HepG2 (cell line): Measurements from ENCODE around the gene SPAG9. TPM values are rescaled to one million over a fixed set of nuclear protein-coding genes. Genes with fewer than 3 reads are reported as not detected.
"Not testable (repeated sequence)": the region's sequence is repeated elsewhere in the genome, so short reads cannot be mapped to it uniquely, and the experiment has no call there.

ENCODE experiments used
- ARNT2 ChIP-seq: sonication (generic); formaldehyde crosslinking; IDR thresholded peaks from 2 replicates; pipeline ENCODE4 v1.8.0; 2022; ENCODE audit warnings: mild to moderate bottlenecking, low read depth, missing genetic modification reagents, moderate library complexity
- CEBPG ChIP-seq: IDR thresholded peaks from 2 replicates; pipeline ENCODE4 v1.6.1; 2016
- ELF3 ChIP-seq: IDR thresholded peaks from 2 replicates; pipeline ENCODE4 v1.6.1; 2016; ENCODE audit warnings: missing genetic modification reagents, missing compliant biosample characterization
- FOXK2 ChIP-seq: fragments of 450-650 bp; IDR thresholded peaks from 2 replicates; pipeline ENCODE4 v1.6.1; 2016
- FOXP1 ChIP-seq, 2 experiments: fragments of 450-650 bp in 1 of 2; IDR thresholded peaks; 2 replicates each; pipeline ENCODE4 v1.6.1; 2017 to 2018; ENCODE audit warnings: antibody characterized with exemption in 1 of 2
- GATAD1 ChIP-seq: IDR thresholded peaks from 2 replicates; pipeline ENCODE4 v1.6.1; 2016; ENCODE audit warnings: missing genetic modification reagents, missing compliant biosample characterization
- IKZF4 ChIP-seq: sonication (generic); formaldehyde crosslinking; IDR thresholded peaks from 2 replicates; pipeline ENCODE4 v1.5.1; 2020; ENCODE audit warnings: borderline replicate concordance, mild to moderate bottlenecking, low read depth, missing genetic modification reagents; ENCODE audit errors: not compliant biosample characterization
- MED8 ChIP-seq: sonication (generic); formaldehyde crosslinking; IDR thresholded peaks from 2 replicates; pipeline ENCODE4 v1.8.1; 2023; ENCODE audit warnings: mild to moderate bottlenecking, missing genetic modification reagents; ENCODE audit not compliant: insufficient replicate concordance
- NR2F1 ChIP-seq, 2 experiments: fragments of 450-650 bp in 1 of 2; formaldehyde crosslinking in 1 of 2; IDR thresholded peaks; 2 replicates each; pipeline versions ENCODE4 v1.5.0 to v1.6.1; 2016 to 2020; ENCODE audit warnings: mild to moderate bottlenecking in 1 of 2, missing compliant biosample characterization in 1 of 2, missing genetic modification reagents in 1 of 2, moderate library complexity in 1 of 2
- TEF ChIP-seq: sonication (generic); formaldehyde crosslinking; IDR thresholded peaks from 2 replicates; pipeline ENCODE4 v1.5.0; 2020; ENCODE audit warnings: missing genetic modification reagents
- ZBTB25 ChIP-seq: IDR thresholded peaks from 2 replicates; pipeline ENCODE4 v1.6.1; 2018; ENCODE audit warnings: missing genetic modification reagents
- ZBTB4 ChIP-seq: sonication (generic); formaldehyde crosslinking; IDR thresholded peaks from 2 replicates; pipeline ENCODE4 v1.4.0; 2020; ENCODE audit warnings: missing genetic modification reagents, mild to moderate bottlenecking, borderline replicate concordance
- ZGPAT ChIP-seq: IDR thresholded peaks from 2 replicates; pipeline ENCODE4 v1.6.1; 2016; ENCODE audit warnings: mild to moderate bottlenecking
- ZNF18 ChIP-seq: sonication (generic); formaldehyde crosslinking; IDR thresholded peaks from 2 replicates; pipeline ENCODE4 v1.8.0; 2022; ENCODE audit warnings: mild to moderate bottlenecking, missing genetic modification reagents; ENCODE audit not compliant: insufficient replicate concordance
- ZNF343 ChIP-seq: sonication (generic); formaldehyde crosslinking; IDR thresholded peaks from 2 replicates; pipeline ENCODE4 v1.4.0; 2020; ENCODE audit warnings: mild to moderate bottlenecking, missing genetic modification reagents
- ZNF574 ChIP-seq: sonication (generic); formaldehyde crosslinking; IDR thresholded peaks from 2 replicates; pipeline ENCODE4 v1.4.0; 2020; ENCODE audit warnings: missing genetic modification reagents
- polyA plus RNA-seq, 8 experiments: library from polyadenylated mRNA; depleted of rRNA in 3 of 8; stranded (reverse) in 7 of 8; unstranded in 1 of 8; fragments of >200 nt; fragmentation: Illumina TruSeq in 4 of 8; extraction: Trizol in 4 of 8; gene quantifications; 2 replicates each; pipeline versions ENCODE4 v1.2.1 to v1.2.3, GENCODE V29; 2011 to 2016; ENCODE audit warnings: low read depth in 4 of 8, missing spikeins in 1 of 8, mixed read lengths in 1 of 8; ENCODE audit not compliant: insufficient read depth in 1 of 8
- total RNA-seq, 5 experiments: library from RNA; depleted of rRNA; stranded (reverse); fragments of >200 nt; fragmentation: Illumina TruSeq; extraction: Trizol; gene quantifications; 2 replicates each; pipeline ENCODE4 v1.2.3, GENCODE V29; 2016; ENCODE audit warnings: low read depth in 1 of 5

SPAG9 gene
- total and polyA plus RNA-seq, 2 of the 13 experiments (the other 11 are each of a cell fraction or from before 2014, with no cell fraction given), result 43.2 to 78.6 TPM

GRCh38 chr17:51112303-51113222, 8.1 kb downstream of the SPAG9 start (continued):
- TF ChIP-seq ZGPAT (peak; percentile 89), ELF3 (peak; percentile 86), ZNF343 (CRISPR knock-in tag) (peak; percentile 68; the same call in 1 of the 2 replicates), ZNF18 (CRISPR knock-in tag) (peak; percentile 94), FOXP1 (CRISPR knock-in tag; IDR thresholded peaks at IDR 0.05) (peak; percentile 62; the same call in 1 of the 2 replicates), GATAD1 (CRISPR knock-in tag) (peak; percentile 72), CEBPG (CRISPR knock-in tag) (peak; percentile 97), FOXK2 (peak; percentile 20; the same call in 1 of the 2 replicates), ZBTB25 (CRISPR knock-in tag) (peak; percentile 72; the same call in 1 of the 2 replicates), MED8 (CRISPR knock-in tag) (peak; percentile 22), NR2F1 (CRISPR knock-in tag; IDR thresholded peaks at IDR 0.05) (peak; percentile 96 to 97), ZNF574 (peak; percentile 69), ZBTB4 (CRISPR knock-in tag) (peak; percentile 72; the same call in 1 of the 2 replicates), TEF (CRISPR knock-in tag) (peak; percentile 98), IKZF4 (peak; percentile 93), ARNT2 (peak; percentile 55)
- not testable (repeated sequence) for TF ChIP-seq FOXP1 (IDR thresholded peaks at IDR 0.05)
